HEK293 (cell line): Measurements from ENCODE around the gene PDE9A.

Experiments used
- CTCF ChIA-PET: fragments of 350-600 bp; formaldehyde crosslinking; extraction: SDS; loops from one replicate; lab custom pipeline; 2021; ENCODE audit warnings: antibody characterized with exemption; lab: Yijun Ruan, JAX
- POLR2A ChIA-PET: fragments of 300-600 bp; formaldehyde crosslinking; extraction: SDS; loops from one replicate; lab custom pipeline; 2020; ENCODE audit warnings: antibody characterized with exemption, inconsistent platforms; lab: Yijun Ruan, JAX
- H3K27ac ChIP-seq: fragments of 200-500 bp; sonication (Bioruptor generic); 2 replicates; pipeline ENCODE4 v1.5.1; 2014; ENCODE audit warnings: low read depth, low read length, control low read depth, inconsistent platforms; ENCODE audit errors: extremely low read depth
- H3K36me3 ChIP-seq, 2 experiments: fragments of 200-500 bp in 1 of 2; sonication (Bioruptor generic) in 1 of 2; 1 replicate in 1 of 2; 2 replicates in 1 of 2; pipeline ENCODE4 v1.5.1; 2014 to 2017; ENCODE audit warnings: inconsistent platforms in 2 of 2, low read length in 2 of 2; ENCODE audit not compliant: control insufficient read depth in 2 of 2, insufficient read depth in 1 of 2
- H3K4me1 ChIP-seq: fragments of 200-500 bp; sonication (Bioruptor generic); 2 replicates; pipeline ENCODE4 v1.5.1; 2014; ENCODE audit warnings: mild to moderate bottlenecking, low read length, inconsistent platforms; ENCODE audit not compliant: control insufficient read depth, insufficient read depth
- H3K4me3 ChIP-seq: 2 replicates; pipeline ENCODE4 v1.5.1; 2011; ENCODE audit warnings: low read depth, mild to moderate bottlenecking, control low read depth, low read length, moderate library complexity
- H3K9me3 ChIP-seq: fragments of 200-500 bp; sonication (Bioruptor generic); 2 replicates; pipeline ENCODE4 v1.5.1; 2014; ENCODE audit warnings: low read depth, low read length, inconsistent platforms; ENCODE audit not compliant: control insufficient read depth, insufficient read depth
- ELK4 ChIP-seq: IDR thresholded peaks from 2 replicates; pipeline ENCODE4 v1.6.1; 2011; ENCODE audit warnings: mild to moderate bottlenecking, low read depth, low read length, borderline replicate concordance
- GLI2 ChIP-seq: fragments of 450-650 bp; formaldehyde crosslinking; IDR thresholded peaks from 2 replicates; pipeline ENCODE4; 2017; ENCODE audit warnings: missing biosample characterization, missing genetic modification characterization, low read depth, borderline replicate concordance
- HOXD13 ChIP-seq: sonication (generic); formaldehyde crosslinking; IDR thresholded peaks from 2 replicates; pipeline ENCODE4 v1.8.0; 2022; ENCODE audit warnings: missing genetic modification reagents, borderline replicate concordance
- YY2 ChIP-seq: fragments of 450-650 bp; formaldehyde crosslinking; IDR thresholded peaks from 2 replicates; pipeline ENCODE4 v1.5.1; 2016; ENCODE audit warnings: missing biosample characterization, missing genetic modification characterization
- ZBTB17 ChIP-seq: fragments of 450-650 bp; formaldehyde crosslinking; IDR thresholded peaks from 2 replicates; pipeline ENCODE4 v1.5.1; 2016; ENCODE audit warnings: missing biosample characterization, missing genetic modification characterization
- ZNF132 ChIP-seq: fragments of 450-650 bp; formaldehyde crosslinking; IDR thresholded peaks from 2 replicates; pipeline ENCODE4 v1.5.1; 2017; ENCODE audit warnings: missing biosample characterization, missing genetic modification characterization, borderline replicate concordance
- ZNF140 ChIP-seq: fragments of 450-650 bp; formaldehyde crosslinking; IDR thresholded peaks from 2 replicates; pipeline ENCODE4 v1.5.1; 2016; ENCODE audit warnings: missing biosample characterization, missing genetic modification characterization
- ZNF174 ChIP-seq: fragments of 450-650 bp; formaldehyde crosslinking; IDR thresholded peaks from 2 replicates; pipeline ENCODE4 v1.5.0; 2017; ENCODE audit warnings: missing biosample characterization, mild to moderate bottlenecking, missing genetic modification characterization
- ZNF292 ChIP-seq: fragments of 450-650 bp; formaldehyde crosslinking; IDR thresholded peaks from 2 replicates; pipeline ENCODE4 v1.5.1; 2016; ENCODE audit warnings: low read depth, missing biosample characterization, missing genetic modification characterization, borderline replicate concordance
- ZNF423 ChIP-seq: fragments of 450-650 bp; formaldehyde crosslinking; IDR thresholded peaks from 2 replicates; pipeline ENCODE4 v1.5.1; 2016; ENCODE audit warnings: missing biosample characterization, missing genetic modification characterization
- ZNF433 ChIP-seq: fragments of 450-650 bp; formaldehyde crosslinking; IDR thresholded peaks from 2 replicates; pipeline ENCODE4 v1.5.1; 2016; ENCODE audit warnings: missing biosample characterization, missing genetic modification characterization, low read depth
- ZNF521 ChIP-seq: fragments of 450-650 bp; formaldehyde crosslinking; IDR thresholded peaks from 2 replicates; pipeline ENCODE4 v1.5.1; 2017; ENCODE audit warnings: missing biosample characterization, mild to moderate bottlenecking, missing genetic modification characterization
- ZNF544 ChIP-seq: fragments of 450-650 bp; formaldehyde crosslinking; IDR thresholded peaks from 2 replicates; pipeline ENCODE4 v1.5.0; 2017; ENCODE audit warnings: missing biosample characterization, missing genetic modification characterization
- ZNF548 ChIP-seq: fragments of 450-650 bp; formaldehyde crosslinking; IDR thresholded peaks from 2 replicates; pipeline ENCODE4 v1.5.1; 2016; ENCODE audit warnings: missing biosample characterization, missing genetic modification characterization
- ZNF558 ChIP-seq: fragments of 450-650 bp; formaldehyde crosslinking; IDR thresholded peaks from 2 replicates; pipeline ENCODE4 v1.5.1; 2016; ENCODE audit warnings: missing biosample characterization, missing genetic modification characterization
- ZNF596 ChIP-seq: fragments of 450-650 bp; IDR thresholded peaks from 2 replicates; pipeline ENCODE4 v1.5.0; 2018; ENCODE audit warnings: missing biosample characterization, mild to moderate bottlenecking, missing genetic modification characterization, moderate library complexity
- ZNF658 ChIP-seq: fragments of 450-650 bp; formaldehyde crosslinking; IDR thresholded peaks from 2 replicates; pipeline ENCODE4; 2016; ENCODE audit warnings: missing biosample characterization, missing genetic modification characterization
- ZNF768 ChIP-seq: fragments of 450-650 bp; formaldehyde crosslinking; IDR thresholded peaks from 2 replicates; pipeline ENCODE4 v1.5.1; 2018; ENCODE audit warnings: missing biosample characterization, mild to moderate bottlenecking, missing genetic modification characterization
- ZNF785 ChIP-seq: fragments of 450-650 bp; formaldehyde crosslinking; IDR thresholded peaks from 2 replicates; pipeline ENCODE4 v1.5.1; 2016; ENCODE audit warnings: missing biosample characterization, missing genetic modification characterization
- ZSCAN23 ChIP-seq: fragments of 450-650 bp; formaldehyde crosslinking; IDR thresholded peaks from 2 replicates; pipeline ENCODE4 v1.5.1; 2016; ENCODE audit warnings: missing biosample characterization, missing genetic modification characterization
- TF ChIP-seq, protein P1 (sequence below): fragments of 450-650 bp; formaldehyde crosslinking; IDR thresholded peaks from 2 replicates; pipeline ENCODE4; 2016; ENCODE audit warnings: missing biosample characterization, missing genetic modification characterization
- TF ChIP-seq, protein P2 (sequence below): fragments of 450-650 bp; formaldehyde crosslinking; IDR thresholded peaks from 2 replicates; pipeline ENCODE4 v1.5.0; 2017; ENCODE audit warnings: missing biosample characterization, missing genetic modification characterization, borderline replicate concordance

PDE9A gene

DNA sequence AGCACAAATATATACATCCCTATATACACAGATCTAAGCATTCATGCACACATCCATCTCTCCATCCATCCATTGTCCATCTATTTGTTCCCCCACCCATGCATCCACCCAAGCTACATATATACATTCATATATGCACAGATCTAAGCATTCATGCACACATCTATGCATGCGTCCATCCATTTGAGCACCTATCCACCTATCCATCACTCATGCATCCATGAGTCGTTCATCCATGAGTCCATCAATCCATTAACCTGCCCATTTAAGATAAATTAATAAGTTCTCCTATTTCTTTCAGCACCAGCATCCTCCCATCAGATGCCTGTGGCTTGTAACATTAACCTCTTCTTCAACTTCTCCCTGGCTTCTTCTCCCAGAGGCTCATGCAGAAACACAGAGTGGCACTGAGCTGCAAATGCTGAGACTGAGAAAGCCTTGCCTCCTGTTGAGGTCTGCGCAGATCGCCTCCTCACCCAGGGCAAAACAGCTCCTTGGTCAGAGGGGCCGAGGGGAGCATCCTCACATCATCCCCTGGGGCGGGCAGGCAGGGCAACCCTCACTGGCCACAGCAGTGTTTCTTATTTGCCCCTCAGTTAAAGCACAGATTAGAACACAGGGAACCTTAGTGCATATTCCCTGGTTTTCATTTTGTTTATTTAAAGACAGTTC, 17.4 kb upstream of the PDE9A start:
- CTCF ChIA-PET: interaction anchor here (0.5 to 1.0 kb wide), 2 partner anchors 23 to 42 kb away, joined by 3 read pairs; no protein-coding TSS in a partner anchor
- H3K27ac ChIP-seq: no peak overlapping the region
- peak; percentile 96 for TF ChIP-seq ZBTB17
- no peak for TF ChIP-seq ELK4
- TF ChIP-seq ZNF423 (tag by site-specific recombination): no peak
- no peak for TF ChIP-seq ZNF768
- TF ChIP-seq ZNF658 (tag by site-specific recombination): no peak
- TF ChIP-seq, protein P1, sequence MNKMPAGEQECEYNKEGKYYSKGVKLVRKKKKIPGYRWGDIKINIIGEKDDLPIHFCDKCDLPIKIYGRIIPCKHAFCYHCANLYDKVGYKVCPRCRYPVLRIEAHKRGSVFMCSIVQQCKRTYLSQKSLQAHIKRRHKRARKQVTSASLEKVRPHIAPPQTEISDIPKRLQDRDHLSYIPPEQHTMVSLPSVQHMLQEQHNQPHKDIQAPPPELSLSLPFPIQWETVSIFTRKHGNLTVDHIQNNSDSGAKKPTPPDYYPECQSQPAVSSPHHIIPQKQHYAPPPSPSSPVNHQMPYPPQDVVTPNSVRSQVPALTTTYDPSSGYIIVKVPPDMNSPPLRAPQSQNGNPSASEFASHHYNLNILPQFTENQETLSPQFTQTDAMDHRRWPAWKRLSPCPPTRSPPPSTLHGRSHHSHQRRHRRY (tag by site-specific recombination): no peak
- TF ChIP-seq, all 188 proteins: peak for 1

GRCh38 chr21:42636520-42637266, 16.7 kb upstream of the PDE9A start:
- no peaks in the 10 kb centered on the region for H3K9me3 ChIP-seq
- CTCF ChIA-PET: interaction anchor here (1.0 kb wide), 1 partner anchor 43 kb away, joined by 3 read pairs; no protein-coding TSS in a partner anchor
- no peaks in the 10 kb centered on the region for H3K4me1 ChIP-seq
- no peaks in the 10 kb centered on the region for H3K36me3 ChIP-seq
- no peak for TF ChIP-seq ZNF174 (tag by site-specific recombination)
- TF ChIP-seq ZNF292 (tag by site-specific recombination): no peak
- TF ChIP-seq ZNF521 (tag by site-specific recombination): no peak
- no peak for TF ChIP-seq YY2 (tag by site-specific recombination)
- TF ChIP-seq, all 188 proteins: peak for 0
- Histone ChIP-seq H3K4me3 (no peak overlapping the region), H3K27ac (no peak overlapping the region)
- POLR2A ChIA-PET: no interaction called here

More for the DNA sequence above, 17.4 kb upstream of the PDE9A start:
- POLR2A ChIA-PET: no interaction called here
- Histone ChIP-seq H3K9me3 (no peaks in the 10 kb centered on the region), H3K4me3 (no peak overlapping the region), H3K4me1 (no peaks in the 10 kb centered on the region), H3K36me3 (no peaks in the 10 kb centered on the region)

- no peaks in the 10 kb centered on the region for H3K4me1 ChIP-seq
- no peaks in the 10 kb centered on the region for H3K36me3 ChIP-seq
- no peaks in the 10 kb centered on the region for H3K9me3 ChIP-seq
- CTCF ChIA-PET: no interaction called here
- H3K4me3 ChIP-seq: no peak overlapping the region
- POLR2A ChIA-PET: no interaction called here
- H3K27ac ChIP-seq: no peak overlapping the region
- no peak for TF ChIP-seq ZNF558 (tag by site-specific recombination)
- TF ChIP-seq, protein P2, sequence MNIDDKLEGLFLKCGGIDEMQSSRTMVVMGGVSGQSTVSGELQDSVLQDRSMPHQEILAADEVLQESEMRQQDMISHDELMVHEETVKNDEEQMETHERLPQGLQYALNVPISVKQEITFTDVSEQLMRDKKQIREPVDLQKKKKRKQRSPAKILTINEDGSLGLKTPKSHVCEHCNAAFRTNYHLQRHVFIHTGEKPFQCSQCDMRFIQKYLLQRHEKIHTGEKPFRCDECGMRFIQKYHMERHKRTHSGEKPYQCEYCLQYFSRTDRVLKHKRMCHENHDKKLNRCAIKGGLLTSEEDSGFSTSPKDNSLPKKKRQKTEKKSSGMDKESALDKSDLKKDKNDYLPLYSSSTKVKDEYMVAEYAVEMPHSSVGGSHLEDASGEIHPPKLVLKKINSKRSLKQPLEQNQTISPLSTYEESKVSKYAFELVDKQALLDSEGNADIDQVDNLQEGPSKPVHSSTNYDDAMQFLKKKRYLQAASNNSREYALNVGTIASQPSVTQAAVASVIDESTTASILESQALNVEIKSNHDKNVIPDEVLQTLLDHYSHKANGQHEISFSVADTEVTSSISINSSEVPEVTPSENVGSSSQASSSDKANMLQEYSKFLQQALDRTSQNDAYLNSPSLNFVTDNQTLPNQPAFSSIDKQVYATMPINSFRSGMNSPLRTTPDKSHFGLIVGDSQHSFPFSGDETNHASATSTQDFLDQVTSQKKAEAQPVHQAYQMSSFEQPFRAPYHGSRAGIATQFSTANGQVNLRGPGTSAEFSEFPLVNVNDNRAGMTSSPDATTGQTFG: no peak
- no peak for TF ChIP-seq ZNF433
- TF ChIP-seq ZNF521 (tag by site-specific recombination): peak; percentile 46; the same call in 1 of the 2 replicates
- 0 out of 2 replicates have a peak, but pooled peaks have one; percentile 43 for TF ChIP-seq ZNF544 (tag by site-specific recombination)
- TF ChIP-seq ZNF596 (tag by site-specific recombination): no peak
- TF ChIP-seq ZNF132 (tag by site-specific recombination): no peak
- TF ChIP-seq ZNF785 (tag by site-specific recombination): no peak
- TF ChIP-seq ZNF140 (tag by site-specific recombination): no peak
- TF ChIP-seq ZSCAN23: no peak
- TF ChIP-seq ZNF548 (tag by site-specific recombination): no peak
- TF ChIP-seq HOXD13 (CRISPR knock-in tag): no peak
- TF ChIP-seq GLI2 (tag by site-specific recombination): no peak
Observed at GRCh38 chr21:42637267-42638041, 16.0 kb upstream of the PDE9A start.
